A673 (cell line): ENCODE measurements around the gene MAST3.

ENCODE experiments used
- CTCF ChIP-seq: fragments of 300-800, 200-600 bp; sonication (generic); conservative IDR thresholded peaks from 2 replicates; pipeline ENCODE4 v1.5.1; 2017; ENCODE audit warnings: low read depth, mild to moderate bottlenecking, antibody characterized with exemption, low read length, moderate library complexity, mixed read lengths
- EZH2 ChIP-seq: fragments of 200-600 bp; sonication (generic); IDR thresholded peaks from 2 replicates; pipeline ENCODE4 v1.6.1; 2017; ENCODE audit warnings: borderline replicate concordance, low read depth, mild to moderate bottlenecking, mixed read lengths, antibody characterized with exemption, low read length; ENCODE audit not compliant: poor library complexity, severe bottlenecking

GRCh38 chr19:18197941-18198340 is 100.4 kb downstream of the MAST3 start:
- TF ChIP-seq EZH2 (no peak), CTCF (no peak)
